Medulla oblongata (tissue), 1 donor: ENCODE results near the gene SOBP.

ENCODE experiments used
- DNase-seq: peaks from one replicate; pipeline ENCODE4 v3.0.0-alpha.2; 2015; ENCODE audit errors: extremely low spot score

SOBP gene

GRCh38 chr6:107684996-107685395 is 195.1 kb downstream of the SOBP start:
- DNase-seq = no peak

GRCh38 chr6:107689190-107689589 is 199.3 kb downstream of the SOBP start:
- DNase-seq = no peak

GRCh38 chr6:107689951-107690642 is 200.2 kb downstream of the SOBP start:
- DNase-seq = no peak

- DNase-seq = no peak
These were observed 200.7 kb downstream of the SOBP start for GRCh38 chr6:107690643-107691061.

- no peak for DNase-seq
These were observed 201.3 kb downstream of the SOBP start for GRCh38 chr6:107691062-107691751.

GRCh38 chr6:107692351-107692750 is 202.4 kb downstream of the SOBP start:
- DNase-seq = no peak

- DNase-seq = no peak
These were observed 205.3 kb downstream of the SOBP start for GRCh38 chr6:107695061-107695720.

- no peak for DNase-seq
These were observed 207.8 kb downstream of the SOBP start for GRCh38 chr6:107697682-107698081.

- DNase-seq = no peak
These were observed 208.2 kb downstream of the SOBP start for GRCh38 chr6:107698146-107698545.

- DNase-seq = no peak
These were observed 209.3 kb downstream of the SOBP start for GRCh38 chr6:107699254-107699653.

- DNase-seq = no peak
These were observed 209.9 kb downstream of the SOBP start for GRCh38 chr6:107699697-107700325.

GRCh38 chr6:107703606-107704005 is 213.7 kb downstream of the SOBP start:
- no peak for DNase-seq

GRCh38 chr6:107704347-107705013 is 214.6 kb downstream of the SOBP start:
- DNase-seq = peak; percentile 64

- DNase-seq = no peak
These were observed 216.7 kb downstream of the SOBP start for GRCh38 chr6:107706516-107707115.

GRCh38 chr6:107707346-107708275 is 217.7 kb downstream of the SOBP start:
- no peak for DNase-seq

- no peak for DNase-seq
These were observed 218.5 kb downstream of the SOBP start for GRCh38 chr6:107708435-107708834.

GRCh38 chr6:107709341-107709740 is 219.4 kb downstream of the SOBP start:
- DNase-seq = no peak
